GM21717 (cell line): ENCODE results near the gene ISLR2.
"Not testable (repeated sequence)": the region's sequence is repeated elsewhere in the genome, so short reads cannot be mapped to it uniquely, and the experiment has no call there.

Experiments
- ATAC-seq: cut with Tn5 transposase; IDR thresholded peaks from one replicate; pipeline ENCODE4 v1.9.1; 2021; ENCODE audit warnings: mild to moderate bottlenecking, moderate library complexity; ENCODE audit not compliant: unreplicated experiment

The ISLR2 gene

DNA sequence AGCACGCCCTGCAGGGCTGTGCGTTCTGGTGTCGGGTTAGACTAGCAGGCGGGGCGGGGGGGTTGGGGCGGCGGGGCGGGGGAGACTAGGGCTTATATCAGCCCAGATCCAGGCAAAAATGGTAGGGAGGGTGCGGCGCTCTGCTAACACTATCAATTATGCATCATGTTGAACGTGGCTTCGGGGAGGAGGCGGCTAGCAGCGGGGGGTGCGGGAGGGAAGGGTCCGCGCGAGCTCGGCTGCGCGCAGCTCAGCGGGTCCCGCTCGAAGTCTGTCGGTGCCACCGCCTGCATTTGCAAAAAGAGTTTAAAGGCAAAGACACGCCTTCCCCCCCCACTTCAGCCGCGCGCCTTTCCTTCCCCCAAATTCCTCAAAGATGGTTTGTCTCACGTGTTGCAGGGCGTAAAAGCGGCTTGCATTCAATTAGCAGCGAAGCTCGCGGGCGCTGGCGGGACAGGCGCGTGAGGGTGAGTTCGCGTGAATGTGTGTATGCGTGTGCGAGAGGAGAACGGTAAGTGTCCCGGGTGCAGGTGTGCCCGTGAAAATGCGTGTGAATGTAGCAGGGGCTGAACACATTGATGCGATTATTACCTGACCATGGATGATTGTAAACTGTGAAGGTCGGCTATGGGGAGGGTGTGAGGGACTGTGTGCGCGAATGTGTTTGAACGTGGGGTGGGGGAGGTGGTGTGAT lies at the start of gene ISLR2:
Gene ISLR2 (plus strand): TSS at position 432 of the 694 bp plus-strand sequence. CDS start 2,169 bp downstream, outside the sequence.
- ATAC-seq = no peak

GRCh38 chr15:74082450-74082849 lies 47.9 kb upstream of the ISLR2 start, which contains the start of gene GOLGA6A:
TSS of gene GOLGA6A (minus strand) at chr15:74082550. CDS start at chr15:74082509, 41 bp downstream.
- ATAC-seq = not testable (repeated sequence)

GRCh38 chr15:74094567-74094966 lies 35.8 kb upstream of the ISLR2 start:
- ATAC-seq = not testable (repeated sequence)

DNA sequence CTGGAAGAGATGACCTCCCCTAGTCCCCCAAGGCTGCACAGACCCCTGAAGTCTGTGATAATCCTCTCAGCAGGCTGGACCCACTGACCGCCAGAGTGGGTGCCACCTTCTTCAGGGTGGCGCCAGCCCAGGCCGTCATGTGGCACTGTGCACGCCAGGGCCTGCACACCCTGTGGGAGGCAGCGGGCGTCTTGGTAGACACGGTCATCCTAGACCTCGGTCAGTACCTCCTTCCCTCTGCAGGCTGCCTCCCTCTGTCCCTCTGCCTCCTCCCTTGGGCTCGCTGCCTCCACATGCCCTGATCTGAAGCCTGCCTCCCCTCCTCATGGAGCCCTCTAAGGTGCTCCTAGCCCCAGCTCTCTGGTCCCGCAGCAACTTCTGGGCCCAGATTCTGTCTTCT lies 34.8 kb upstream of the ISLR2 start:
- not testable (repeated sequence) for ATAC-seq

DNA sequence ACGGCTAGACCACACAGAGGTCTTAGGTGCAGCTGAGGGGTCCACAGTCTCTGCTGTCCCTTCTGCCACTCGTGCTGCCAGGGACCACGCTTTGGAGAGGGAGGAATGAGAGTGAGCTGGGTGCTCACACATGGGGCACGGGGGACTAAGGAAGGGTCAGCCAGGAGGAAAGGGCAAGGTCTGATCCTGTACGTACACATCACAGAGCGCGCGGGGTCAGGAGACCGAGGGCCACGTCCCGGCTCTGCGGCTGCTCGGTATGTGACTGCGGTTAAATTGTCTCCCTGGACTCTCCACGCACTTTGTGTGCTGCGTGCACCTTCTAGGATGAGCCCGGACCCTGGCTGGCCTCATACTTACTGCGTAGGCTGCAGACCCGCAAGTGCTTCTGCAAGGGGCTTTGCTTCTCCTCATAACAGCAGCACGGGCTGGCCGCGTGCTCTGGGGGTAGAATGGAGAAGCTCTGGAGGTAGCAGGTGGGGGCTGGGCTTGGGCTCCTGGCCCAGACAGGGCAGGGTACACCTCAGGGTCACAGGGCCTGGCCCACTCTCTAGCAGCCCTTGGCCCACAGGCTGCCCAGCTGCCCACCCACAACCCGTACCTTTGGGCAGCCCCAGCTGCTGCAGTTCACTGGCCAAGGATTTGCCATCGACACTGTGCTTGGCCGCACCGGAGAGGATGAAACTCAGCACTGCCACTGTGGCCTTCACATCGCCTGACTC lies 33.5 kb upstream of the ISLR2 start:
- not testable (repeated sequence) for ATAC-seq

DNA sequence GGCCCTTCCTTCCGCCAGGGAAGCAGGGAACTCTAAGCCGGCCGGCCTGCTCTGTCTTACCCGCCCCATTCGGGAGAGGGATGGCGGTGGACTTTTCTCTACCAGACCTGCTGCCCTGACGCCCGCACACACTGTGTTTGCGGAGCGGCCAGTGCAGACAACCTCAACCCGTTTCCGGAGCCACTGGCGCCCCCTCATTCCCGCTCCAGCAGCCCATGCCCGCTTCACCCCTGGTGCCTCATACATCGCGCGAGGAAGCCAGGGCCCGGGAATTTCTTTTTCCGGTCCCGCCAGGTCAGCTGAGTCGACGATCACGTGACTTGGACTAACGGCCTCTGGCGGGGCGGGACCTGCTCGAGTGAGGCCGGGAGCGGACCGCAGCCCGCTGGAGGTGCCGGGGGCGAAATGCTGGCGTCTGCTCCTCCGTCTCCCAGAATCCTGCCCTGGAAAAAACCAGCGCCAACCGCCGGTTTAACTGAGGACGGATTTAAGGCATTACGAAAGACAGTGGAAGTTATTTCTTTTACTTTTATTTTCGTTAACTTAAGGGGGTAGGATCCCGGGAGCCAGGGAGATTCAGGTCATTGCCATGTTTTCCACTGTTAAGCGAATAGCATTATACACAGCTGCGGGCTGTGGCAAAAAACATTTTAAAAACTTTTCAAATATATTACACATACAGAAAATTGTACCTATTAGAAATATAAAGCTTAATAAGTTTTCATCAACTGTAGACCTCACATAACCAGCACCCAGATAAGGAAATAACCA lies 30.2 kb upstream of the ISLR2 start:
- not testable (repeated sequence) for ATAC-seq

GRCh38 chr15:74108111-74108510 lies 22.3 kb upstream of the ISLR2 start:
- no peak for ATAC-seq

- ATAC-seq = not testable (repeated sequence)
Observed at GRCh38 chr15:74108611-74109010, 21.8 kb upstream of the ISLR2 start.

GRCh38 chr15:74109713-74110112 lies 20.7 kb upstream of the ISLR2 start:
- ATAC-seq = no peak

GRCh38 chr15:74120426-74120825 lies 10.0 kb upstream of the ISLR2 start:
- no peak for ATAC-seq

DNA sequence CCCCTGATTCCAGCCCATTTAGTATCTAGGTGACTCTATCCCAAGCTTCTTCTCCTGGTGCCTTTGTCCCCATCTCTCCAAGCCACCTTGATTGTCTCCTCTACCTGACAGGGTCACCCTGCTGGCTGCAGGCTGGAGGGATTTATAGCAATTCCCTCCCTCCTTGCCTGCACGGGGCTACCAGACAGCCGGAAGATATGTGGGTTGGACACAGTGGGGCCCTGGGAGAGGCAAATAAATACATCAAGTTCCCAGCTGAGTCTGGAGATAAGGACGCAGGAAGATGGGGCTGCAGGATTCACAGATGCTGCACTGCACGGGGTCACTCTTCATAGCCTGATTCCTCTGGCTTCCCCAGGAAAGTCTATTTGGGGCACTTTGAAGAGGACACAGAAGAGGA lies 9.3 kb upstream of the ISLR2 start:
- no peak for ATAC-seq

- ATAC-seq = no peak
Observed at GRCh38 chr15:74121858-74122257, 8.5 kb upstream of the ISLR2 start.

DNA sequence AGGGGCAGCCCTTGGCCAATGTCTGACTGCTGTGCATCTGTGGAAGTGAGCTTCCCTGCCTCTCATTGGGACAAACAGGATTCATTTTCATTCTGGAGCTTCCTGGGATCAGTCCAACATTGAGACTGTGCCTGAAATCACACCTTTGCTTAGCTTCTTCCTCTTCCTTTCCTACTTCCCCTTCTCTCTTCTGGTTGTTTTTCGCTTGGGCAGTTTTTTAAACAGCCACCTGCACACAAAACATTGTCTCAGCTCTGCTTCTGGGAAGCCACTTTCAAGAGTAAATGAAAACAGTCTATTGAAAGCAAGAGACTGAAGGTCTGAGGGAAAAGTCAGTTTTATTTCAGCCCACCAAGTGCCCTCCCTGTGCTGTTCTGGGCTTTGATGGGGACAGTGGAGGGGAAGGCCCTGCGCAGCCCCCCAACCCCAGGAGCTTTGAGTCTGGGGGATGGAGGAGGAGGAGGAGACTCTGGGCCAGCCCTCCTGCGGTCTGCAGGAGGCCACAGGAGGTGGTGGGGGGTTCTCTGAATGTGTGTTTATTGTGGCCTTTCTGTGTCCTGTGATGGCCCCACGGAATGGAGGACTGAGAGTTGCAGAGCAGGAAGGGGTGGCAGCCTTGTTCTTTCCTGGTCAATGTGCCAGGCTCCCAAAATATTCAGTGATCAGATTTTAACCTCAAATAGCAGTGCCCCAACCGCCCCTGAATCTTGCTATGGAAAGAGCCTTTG lies 7.8 kb upstream of the ISLR2 start:
- no peak for ATAC-seq

GRCh38 chr15:74123131-74123429 lies 7.3 kb upstream of the ISLR2 start:
- no peak for ATAC-seq

DNA sequence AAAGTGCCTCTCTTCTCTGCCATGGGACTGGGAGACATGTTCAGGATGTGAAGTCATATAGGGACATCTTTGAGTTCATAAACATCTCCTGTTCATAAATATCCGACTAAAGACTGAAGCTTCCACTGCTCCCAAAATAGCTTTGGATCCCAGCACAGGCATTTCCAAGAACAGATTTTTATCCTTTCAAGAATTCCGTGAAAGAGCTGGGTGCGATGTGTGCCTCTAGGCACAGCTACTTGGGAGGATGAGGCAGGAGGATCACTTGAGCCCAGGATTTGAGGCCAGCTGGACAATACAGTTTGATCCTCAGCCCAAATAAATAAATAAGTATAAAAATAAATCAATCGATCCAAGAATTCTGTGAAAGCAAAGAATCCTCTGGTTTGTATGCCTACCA lies 6.7 kb upstream of the ISLR2 start:
- ATAC-seq = no peak

DNA sequence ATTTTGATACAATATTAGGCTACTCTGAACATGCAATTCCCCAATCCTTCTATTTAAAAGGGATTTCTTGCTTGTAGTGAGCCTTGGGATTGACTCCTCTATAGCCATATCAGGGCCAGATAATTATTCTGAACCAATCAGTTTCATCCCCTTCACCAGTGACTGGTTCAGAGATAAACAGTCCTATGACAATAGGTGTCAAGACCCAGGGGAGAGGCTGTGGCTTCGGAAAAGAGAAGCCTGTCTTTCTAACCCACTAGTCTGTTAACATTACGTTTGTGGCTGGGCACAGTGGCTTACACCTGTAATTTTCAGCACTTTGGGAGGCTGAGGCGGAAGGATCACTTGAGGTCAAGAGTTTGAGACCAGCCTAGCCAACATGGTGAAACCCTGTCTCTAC lies 6.2 kb upstream of the ISLR2 start:
- ATAC-seq = no peak

- ATAC-seq = no peak
Observed at GRCh38 chr15:74124759-74125158, 5.6 kb upstream of the ISLR2 start.

DNA sequence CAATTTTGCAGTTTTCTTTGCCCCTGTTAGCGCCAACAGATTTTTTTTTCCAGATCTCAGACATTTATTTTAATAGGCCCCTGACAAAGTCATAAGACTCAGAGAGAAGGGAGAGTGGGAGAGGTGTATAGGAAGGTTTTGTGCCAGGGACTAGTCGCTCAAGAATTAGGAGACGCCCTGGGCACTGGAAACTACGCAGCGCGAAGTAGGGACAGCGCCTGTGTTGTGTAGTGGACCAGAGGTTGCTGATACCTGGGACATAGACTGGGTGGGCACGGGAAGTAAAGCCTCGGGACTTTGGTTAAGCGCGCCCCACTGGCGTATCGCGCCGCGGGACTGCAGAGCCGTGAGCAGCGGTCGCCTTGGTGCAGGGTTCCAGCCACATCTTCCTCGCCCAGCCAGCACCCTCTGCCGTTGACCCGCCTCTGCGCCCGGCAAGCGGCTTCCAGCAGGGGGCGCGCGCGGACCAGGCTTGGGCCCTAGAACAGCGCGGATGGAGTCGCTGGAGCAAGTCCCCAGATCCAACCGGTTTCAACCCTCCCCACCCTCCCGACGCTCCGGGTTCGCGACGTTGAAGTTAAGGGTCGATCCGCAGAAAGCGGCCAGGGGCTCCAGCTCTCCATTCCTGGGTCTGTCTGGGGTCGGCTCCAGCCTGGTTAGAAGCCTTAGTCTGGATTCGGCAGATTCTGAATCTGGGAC lies 3.0 kb upstream of the ISLR2 start:
- ATAC-seq = no peak

GRCh38 chr15:74127954-74128784 lies 2.2 kb upstream of the ISLR2 start:
- no peak for ATAC-seq
